ENCODE data around the gene CHDH.

DNA sequence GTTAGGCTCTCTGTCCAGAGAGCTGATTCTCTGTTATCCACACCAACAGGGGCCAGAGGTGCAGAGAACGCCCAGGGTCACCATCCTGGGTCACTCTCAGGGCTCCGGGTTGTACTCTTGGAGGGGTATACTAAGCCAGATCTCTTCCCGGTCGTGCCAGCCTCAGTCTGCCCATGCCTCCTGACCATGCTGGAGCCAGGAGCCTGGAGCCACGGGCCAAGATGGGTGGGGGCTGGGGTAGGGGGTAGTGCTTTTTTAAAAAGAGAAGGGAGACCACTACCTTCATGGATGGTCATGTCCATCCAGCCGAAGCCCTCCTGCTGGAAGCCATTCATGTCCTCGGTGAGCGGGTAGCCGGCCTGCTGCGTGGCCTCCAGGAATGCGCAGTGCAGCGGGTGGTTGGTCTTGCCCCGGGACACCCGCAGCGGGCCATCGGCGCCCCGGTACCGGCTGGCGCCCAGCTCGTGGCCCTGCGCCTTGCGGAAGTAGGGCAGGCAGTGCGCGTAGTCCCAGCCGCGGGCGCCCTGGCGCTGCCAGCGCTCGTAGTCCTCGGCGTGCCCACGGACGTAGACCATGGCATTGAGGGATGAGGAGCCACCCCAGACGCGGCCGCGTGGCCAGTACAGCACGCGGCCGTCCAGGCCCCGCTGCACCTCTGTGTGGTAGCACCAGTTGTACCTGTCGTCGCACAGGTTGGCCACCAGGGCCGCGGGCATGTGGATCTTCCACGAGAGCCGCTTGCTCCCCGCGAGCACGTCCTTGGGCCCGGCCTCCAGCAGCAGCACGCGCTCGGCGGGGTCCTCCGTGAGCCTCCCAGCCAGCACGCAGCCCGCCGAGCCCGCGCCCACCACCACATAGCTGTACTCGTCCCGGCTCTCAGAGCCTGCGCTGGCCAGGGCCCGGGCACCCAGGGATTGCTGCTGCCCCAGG, 22.9 kb downstream of the CHDH start:
- TF ChIP-seq POLR2A (IDR thresholded peaks at IDR 0.05) (no peak), CTCF (IDR thresholded peaks at IDR 0.05) (no peak)
